HT1080 (cell line): ENCODE measurements around the gene ANKDD1A. TPM values are rescaled to one million over a fixed set of nuclear protein-coding genes. Genes with fewer than 3 reads are reported as not detected.

Experiments used
- DNase-seq: peaks from one replicate; pipeline ENCODE4 v3.0.0-alpha.2; 2015; ENCODE audit warnings: low read depth
- total RNA-seq: library from RNA; depleted of rRNA; stranded (reverse); fragments of >200 nt; shearing (Covaris generic); gene quantifications from 2 replicates; pipeline ENCODE4 v1.2.3, GENCODE V29; 2014; rRNA removed

Gene ANKDD1A
- total RNA-seq, 1 experiment from 2014 or later = 1.4 TPM

DNA sequence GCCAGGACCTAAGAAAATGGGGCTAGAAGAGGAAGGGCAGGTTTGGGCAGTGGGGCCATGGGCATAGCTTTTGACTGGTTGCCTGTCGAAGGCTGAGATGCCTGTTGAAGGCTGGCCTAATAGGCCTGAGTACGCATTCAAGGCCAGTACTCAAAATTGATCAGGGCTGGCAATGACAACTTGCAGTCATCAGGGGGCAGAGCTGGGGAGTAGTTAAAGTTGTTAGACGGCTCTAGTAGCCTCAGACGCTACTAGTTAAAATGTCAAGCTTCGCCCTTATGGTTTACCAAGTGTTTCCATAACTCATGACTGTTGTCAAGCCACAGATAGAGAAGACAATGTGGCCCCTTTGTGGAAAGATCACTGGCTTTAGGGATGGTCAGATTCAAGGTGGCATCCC lies 49.3 kb downstream of the ANKDD1A start:
- DNase-seq = no peak

DNA sequence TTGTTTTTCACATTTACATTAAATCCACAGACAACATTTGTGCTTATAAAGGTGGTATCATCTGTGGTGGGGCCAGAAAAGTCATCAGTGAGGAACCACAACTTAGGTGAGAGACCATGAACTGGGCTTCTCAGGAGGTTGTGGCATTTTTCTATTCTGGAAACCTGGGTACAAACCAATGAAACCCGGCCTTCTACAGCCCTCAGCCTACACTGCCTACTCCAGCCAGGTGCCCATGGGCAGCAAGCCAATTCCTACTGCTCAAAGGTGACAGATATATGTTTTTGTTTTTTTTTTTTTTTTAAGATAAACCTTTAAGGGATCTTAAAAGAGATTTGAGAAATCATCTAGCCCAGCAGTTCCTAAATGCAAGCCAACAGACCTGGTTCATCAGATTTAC lies 57.7 kb downstream of the ANKDD1A start:
- DNase-seq = no peak

DNA sequence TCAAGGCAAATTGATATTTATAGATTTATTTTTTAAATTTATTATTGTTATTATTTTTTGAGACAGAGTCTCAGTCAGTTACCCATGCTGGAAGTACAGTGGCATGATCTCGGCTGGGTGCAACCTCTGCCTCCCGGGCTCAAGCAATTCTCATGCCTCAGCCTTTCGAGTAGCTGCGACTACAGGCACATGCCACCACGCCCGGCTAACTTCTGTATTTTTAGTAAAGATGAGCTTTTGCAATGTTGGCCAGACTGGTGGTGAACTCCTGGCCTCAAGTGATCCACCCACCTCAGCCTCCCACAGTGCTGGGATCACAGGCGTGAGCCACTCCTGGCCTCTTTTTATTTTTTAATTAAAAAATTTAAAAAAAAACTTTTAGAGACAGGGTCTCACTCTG lies 59.0 kb downstream of the ANKDD1A start:
- no peak for DNase-seq

DNA sequence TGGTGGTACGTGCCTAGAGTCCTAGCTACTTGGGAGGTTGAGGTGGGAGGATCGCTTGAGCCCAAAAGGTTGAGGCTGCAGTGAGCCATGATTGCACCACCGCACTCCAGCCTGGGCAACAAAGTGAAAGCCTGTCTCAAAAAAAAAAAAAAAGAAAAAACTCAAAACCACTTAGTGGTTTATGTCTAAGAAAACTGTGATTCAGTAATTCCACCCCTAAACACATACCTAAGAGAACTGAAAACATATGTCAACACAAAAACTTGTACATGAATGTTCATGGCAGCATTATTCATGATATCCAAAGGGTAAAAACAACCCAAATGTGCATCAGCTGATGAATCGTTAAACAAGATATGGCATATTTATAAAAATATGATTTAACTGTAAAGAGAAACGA lies 63.7 kb downstream of the ANKDD1A start:
- DNase-seq = no peak

DNA sequence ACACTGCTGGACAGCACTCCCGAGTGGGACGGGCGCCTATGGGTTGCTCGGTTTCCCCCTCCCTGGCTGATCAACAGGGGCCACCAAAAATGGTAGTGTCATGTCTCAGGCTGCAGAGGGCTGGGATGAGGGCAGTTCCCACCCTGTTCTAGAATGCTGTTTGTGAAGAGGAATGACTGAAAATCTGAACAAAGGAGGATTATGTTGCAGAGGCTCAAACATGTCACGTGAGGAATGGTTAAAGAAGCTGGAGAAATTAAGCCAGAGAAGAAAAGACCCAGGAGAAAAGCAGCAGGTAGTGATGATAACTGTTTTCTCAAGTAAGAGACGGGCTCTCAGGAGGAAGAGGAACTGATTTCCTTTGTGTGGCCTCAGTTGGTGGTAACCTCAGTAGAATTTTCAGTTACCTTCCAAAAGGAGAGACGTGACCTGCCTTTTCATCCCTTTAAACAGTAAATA lies 67.6 kb downstream of the ANKDD1A start:
- DNase-seq = no peak

DNA sequence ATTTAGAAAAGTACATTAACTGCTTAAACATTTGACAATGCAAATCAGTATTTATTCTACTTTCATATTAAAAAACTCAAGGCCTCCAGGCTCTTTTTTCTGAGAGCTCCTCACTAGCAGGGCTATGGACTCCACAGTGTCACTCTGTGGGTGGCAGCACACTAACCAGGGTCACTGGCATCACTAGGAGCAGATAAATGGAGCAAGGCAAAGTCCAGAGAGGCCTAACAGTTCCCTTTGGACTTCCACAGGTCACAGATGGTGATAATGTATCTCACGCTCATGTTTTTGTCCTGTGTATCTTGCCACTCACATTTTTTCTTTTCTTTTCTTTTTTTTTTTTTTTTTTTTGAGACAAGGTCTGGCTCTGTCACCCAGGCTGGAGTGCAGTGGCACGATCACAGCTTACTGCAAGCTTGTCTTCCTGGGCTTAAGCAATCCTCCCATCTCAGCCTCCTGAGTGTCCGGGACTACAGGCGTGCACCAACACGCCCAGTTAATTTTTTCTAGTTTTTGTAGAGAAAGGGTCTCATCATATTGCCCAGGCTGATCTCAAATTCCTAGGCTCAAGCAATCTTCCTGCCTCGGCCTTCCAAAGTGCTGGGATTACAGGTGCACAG lies 70.2 kb downstream of the ANKDD1A start:
- no peak for DNase-seq

DNA sequence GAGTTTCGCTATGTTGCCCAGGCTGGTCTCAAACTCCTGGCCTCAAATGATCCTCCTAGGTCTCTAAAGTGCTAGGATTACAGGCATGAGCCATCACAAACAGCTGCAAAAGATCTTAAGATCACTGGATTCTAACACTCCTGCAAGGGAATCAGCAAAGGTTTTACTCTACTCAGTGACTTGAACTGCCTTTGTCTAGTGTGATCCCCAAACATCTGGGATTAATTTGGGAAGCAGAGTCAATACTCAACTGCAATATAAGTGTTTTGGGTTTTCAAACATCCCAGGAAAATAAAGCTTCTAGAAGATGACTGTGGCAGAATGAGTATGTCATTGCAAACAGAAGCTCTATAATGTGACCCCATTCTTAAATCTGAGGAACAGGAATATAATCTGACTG lies 70.8 kb downstream of the ANKDD1A start:
- DNase-seq = no peak

DNA sequence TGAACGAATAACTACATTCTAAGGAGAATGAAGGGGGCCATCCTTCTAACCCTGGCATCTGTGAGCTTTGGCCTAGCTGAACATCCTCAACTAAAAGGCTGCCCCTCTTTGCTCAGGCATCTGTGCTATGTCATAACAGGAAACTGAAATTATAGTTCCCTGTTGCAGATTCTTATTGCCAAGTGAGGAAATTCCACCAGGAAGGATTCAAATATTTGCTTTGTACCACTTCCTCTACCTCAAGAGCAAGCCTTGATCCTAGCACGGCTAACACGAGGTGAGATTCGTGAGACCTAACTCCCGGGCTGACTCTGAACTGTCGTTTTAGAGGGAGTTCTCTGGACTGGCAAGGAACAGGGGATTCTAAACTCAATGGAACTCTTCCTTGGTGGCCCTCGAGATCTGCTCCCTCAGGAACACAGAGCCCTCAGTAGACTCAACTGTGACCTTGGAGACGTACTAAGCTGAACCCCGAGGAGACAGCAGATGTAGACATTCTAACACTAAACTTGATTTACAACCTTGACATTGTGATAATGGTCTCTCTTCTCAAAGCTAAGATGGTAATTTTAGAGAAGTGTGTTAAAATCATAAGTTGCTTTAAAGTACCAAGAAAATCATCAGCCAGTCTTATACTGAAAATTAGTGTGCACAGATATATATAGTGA lies 73.8 kb downstream of the ANKDD1A start:
- DNase-seq = no peak

DNA sequence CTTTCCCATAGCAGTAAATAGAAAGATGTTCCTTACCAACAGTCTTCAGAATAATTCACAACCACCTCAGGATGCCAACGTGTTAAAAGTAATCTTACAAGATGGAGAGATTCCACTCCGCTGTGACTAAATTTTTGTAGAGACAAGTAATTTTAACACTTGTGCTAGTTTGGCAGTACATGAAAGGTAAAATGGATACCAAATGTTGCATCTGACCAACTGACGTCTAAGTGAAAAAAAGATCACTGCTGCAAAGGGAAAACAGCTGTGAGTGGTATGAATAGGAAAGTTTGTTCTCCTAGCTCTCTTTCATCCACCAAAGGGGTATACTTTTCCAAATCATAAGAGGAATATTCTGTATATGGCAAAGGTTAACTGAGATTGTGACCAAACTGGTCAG lies 75.4 kb downstream of the ANKDD1A start:
- no peak for DNase-seq

DNA sequence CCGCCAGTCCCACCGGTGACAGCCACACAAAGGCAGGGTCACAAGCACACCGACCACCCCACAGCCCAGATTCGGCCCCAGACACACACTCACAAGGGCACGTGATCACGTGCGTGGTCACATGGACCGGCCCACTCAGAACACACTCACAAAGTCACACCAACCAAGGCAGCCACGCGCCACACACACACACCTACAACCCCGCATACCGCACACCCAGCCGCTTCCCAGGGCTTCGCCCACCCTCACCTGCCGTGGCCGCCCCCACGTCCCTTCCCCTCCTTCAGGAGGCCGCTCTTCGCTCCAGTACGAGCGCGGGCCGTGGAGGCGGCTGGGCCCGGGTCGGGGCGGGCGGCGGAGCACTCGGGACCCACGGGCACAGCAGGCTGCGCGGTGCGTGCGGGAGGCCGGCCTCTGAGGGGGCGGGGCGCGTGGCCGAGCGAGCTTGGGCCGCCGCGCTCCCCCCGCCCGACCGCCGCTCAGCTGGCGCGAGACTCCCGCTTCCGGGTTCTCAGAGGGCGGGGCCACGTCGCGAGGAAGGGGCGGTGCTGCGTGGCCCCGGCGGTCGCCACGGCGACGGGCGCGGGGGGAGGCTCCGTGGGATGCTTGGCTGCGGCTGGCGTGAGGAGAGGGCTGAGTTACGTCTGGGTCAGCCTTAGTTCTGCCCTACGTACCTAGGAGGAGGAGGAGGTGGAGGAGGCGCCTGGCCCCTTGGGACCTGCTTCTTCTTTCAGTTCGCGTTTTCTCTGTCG lies 77.9 kb downstream of the ANKDD1A start, which contains the start of gene SPG21:
Gene SPG21, minus strand, starts transcription at position 499 of the 752 bp plus-strand sequence. CDS start 6,345 bp downstream, outside the sequence.
- DNase-seq = peak; percentile 92

DNA sequence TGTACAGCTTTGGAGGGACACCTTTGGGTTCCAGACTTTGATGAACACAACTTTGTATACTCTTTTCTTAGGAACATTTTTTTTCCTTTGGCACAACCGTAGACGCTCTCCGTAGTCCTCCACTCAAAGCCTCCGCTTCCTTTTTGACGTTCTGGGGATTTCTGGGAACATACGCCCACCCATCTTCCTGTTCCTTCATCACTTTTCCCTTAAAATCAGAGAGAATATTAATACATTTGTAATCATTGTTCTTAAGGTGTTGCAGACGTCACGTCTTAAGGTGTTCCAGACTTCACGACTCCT lies 78.4 kb downstream of the ANKDD1A start:
- DNase-seq = no peak

DNA sequence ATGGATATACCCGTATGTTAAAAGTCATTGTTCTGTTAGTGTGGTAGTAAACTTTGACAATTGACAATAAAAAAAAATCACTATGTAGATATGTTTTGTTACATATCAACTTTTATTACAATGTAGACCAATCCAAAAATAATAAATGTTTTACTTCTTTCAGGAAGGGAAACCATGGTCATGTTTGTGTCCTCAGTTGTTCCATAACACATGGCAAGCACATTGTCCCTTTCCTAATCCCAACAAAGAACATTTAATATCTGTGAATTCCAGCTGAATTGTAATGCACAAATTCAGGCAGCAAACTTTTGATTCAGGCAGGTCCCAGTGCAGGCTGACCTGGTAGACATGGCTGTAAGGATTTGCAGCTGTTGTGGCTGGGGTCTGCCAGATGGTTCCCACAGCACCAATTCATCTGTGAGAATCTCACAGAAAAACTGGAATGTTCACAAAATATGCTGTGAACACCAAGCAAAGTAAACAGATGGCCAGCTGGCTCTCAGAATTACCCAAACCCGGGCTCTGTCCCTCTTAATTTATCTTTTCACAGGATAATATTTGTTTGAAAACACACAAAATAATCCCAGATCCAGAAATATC lies 79.9 kb downstream of the ANKDD1A start:
- DNase-seq = no peak

DNA sequence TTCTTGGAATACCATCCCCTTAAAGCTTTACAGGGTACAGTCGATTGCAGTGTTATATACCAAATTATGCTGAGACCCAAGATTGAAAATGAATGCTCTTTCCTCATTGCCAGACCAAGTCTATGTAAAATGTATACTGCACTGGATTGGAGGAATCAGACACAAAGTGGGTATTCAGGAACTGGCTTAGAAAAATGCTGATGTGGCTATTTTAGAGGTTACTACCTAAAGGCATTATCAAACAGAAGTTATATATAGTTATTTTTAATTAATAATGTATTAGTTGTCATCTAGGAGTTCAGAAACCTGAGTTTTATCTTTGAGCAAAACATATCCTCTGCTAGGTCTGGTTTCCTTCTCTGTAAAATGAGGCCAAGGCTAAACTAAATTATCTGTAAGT lies 81.6 kb downstream of the ANKDD1A start:
- DNase-seq = no peak

DNA sequence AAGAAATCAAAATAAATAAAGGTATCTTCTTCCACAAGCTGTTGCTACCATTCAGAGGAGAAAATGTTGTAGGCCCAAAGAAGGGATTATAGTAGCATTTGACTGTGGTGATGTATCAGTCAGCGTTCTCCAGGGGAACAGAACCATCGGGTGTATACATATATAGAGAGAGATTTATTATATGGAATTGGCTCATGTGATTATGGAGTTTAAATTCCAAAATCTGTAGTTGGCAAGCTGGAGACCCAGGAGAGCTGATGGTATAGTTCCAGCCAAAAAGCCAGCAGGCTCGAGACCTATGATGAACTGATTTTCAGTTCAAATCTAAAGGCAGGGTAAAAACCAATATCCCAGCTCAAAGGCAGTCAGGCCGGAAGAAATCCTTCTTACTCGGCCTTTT lies 85.4 kb downstream of the ANKDD1A start:
- DNase-seq = no peak

DNA sequence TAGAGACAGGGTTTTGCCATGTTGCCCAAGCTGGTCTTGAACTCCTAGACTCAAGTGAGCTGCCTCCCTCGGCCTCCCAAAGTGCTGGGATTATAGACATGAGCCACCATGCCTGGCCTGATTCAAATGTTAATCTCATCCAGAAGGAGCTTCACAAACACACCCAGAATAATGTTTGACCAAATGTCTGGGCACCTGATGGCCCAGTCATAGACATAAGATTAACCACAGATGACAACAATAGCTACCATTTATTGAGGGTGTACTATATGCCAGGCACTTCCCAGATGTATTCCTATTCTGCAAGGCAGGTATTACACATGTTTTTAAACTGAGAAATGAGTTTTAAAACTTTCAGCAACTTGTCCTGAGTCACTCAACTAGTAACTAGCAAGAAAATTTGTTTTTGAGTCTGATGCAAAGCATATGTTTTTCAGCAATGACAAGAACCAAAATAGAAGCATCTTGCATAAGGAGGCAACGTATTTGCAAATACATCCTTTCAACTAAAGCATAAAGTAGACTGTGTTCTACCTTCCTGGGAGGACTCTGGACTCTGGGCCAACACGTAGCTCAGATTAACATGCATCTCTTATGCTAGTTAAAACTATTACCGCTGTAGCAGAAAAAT lies 86.2 kb downstream of the ANKDD1A start:
- DNase-seq = no peak

DNA sequence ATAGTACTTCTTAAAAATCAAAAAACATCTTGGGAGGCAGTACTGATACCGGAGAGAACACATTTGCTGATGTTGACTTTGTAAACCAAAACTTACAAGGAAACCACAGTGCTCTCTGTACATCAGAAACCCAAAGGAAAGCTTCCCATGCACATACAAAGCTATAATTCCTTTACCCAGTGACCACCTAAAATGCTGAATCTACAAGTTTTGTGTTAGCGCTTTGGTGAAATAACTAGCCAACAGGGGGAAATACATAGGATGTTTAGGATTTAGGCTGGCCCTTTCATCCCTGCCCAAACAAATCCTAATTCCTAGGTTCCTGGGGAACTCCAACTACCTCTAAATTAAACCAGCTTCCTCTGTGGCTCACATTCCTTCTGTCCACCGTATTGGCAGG lies 93.3 kb downstream of the ANKDD1A start:
- DNase-seq = no peak

DNA sequence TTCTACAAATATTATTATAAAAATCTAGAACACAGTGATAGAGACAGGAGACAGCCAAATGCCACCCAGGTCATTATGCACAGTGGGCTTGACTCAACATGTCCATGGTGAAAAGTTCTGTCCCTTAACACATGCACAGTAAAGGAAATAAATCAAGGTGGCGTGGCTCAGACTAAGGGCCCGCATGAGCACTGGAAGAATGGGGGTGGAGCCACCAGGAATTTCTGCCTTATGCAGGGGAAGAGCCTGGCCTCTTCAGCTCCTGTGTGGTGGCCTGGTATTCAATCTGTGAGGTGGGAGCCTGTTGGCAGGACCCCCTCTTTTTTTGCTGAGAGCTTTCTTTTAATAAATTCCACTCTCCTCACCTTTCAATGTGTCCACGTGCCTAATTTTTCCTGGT lies 95.2 kb downstream of the ANKDD1A start:
- DNase-seq = no peak

Other genes starting within 250 kb of the ANKDD1A start
- gene RBPMS2, start 136.3 kb upstream of the ANKDD1A start, total RNA-seq = 0.14 TPM in 1 of 2 replicates, not detected in the other
- gene PIF1, start 86.3 kb upstream of the ANKDD1A start, total RNA-seq = 15.3 and 15.6 TPM in 2 replicates
- 11.5 and 13.3 TPM in 2 replicates for gene PLEKHO2, start 70.0 kb upstream of the ANKDD1A start, total RNA-seq
- gene SPG21, start 78.0 kb downstream of the ANKDD1A start, total RNA-seq = 39.5 and 52.6 TPM in 2 replicates
- gene MTFMT, start 117.7 kb downstream of the ANKDD1A start, total RNA-seq = 23.7 and 32.2 TPM in 2 replicates
- gene SLC51B, start 133.5 kb downstream of the ANKDD1A start, total RNA-seq = not detected in 2 replicates
- gene RASL12, start 156.1 kb downstream of the ANKDD1A start, total RNA-seq = not detected in 2 replicates
- gene KBTBD13, start 164.8 kb downstream of the ANKDD1A start, total RNA-seq = not detected in 2 replicates
- gene UBAP1L, start 203.3 kb downstream of the ANKDD1A start, total RNA-seq = 0.37 and 0.47 TPM in 2 replicates
- 15.4 and 16.4 TPM in 2 replicates for gene PDCD7, start 221.9 kb downstream of the ANKDD1A start, total RNA-seq